Measurements from ENCODE around the gene EXTL1. TPM values are rescaled to one million over a fixed set of nuclear protein-coding genes. Genes with fewer than 3 reads are reported as not detected.

Gene EXTL1
- total RNA-seq, 1 donor from 2014 or later = 1.8 TPM

DNA sequence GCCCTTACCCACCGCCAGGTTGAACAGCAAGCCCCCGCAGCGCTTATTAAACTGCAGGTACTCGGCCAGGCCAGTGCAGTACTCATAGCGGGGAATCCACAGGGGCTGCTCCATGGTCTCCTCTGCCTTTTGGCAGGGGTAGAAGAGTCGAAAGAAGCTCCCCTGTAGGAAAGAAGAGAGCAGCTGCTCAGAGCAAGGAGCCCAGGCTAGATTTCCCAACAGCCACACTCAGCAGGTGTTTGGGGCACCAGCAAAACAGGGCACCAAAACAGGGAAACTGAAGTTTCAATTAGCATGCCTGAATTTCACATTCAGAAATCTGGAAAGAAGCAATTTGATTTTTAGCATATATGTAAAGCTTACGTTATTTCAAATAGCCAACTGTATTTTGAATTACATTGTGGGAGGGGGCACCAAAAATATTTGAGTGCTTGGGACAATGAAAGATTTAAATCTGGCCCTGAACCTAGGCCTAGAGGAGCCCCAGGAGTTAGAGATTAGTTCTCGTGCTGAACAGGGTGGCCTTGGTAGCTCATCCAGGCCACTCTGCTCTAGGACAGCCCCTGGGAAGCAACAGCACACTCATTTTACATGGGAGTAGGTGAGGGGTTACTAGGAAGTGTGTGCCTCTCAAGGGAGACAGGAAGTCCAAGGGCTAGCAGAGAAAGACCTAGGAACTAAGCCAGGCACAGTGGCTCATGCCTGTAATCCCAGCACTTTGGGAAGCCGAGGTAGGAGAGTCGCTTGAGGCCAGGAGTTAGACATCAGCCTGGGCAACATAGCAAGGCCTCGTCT is 31.9 kb upstream of the EXTL1 start:
- Mint-ChIP-seq H3K9me3 (ENCODE audit: unreplicated experiment) (no peaks in the 10 kb centered on the region), H3K4me1 (ENCODE audit: unreplicated experiment) (peaks cover 39% of the 10 kb centered on the region), H3K27ac (ENCODE audit: unreplicated experiment) (no peak overlapping the region), H3K4me3 (ENCODE audit: unreplicated experiment) (peak overlapping the region; percentile 83), H3K36me3 (ENCODE audit: low read depth, unreplicated experiment) (peaks cover 15% of the 10 kb centered on the region), H3K27me3 (ENCODE audit: unreplicated experiment) (peaks cover 6% of the 10 kb centered on the region)
- DNase-seq (ENCODE audit: low spot score) = no peak
- TF ChIP-seq, protein P1, sequence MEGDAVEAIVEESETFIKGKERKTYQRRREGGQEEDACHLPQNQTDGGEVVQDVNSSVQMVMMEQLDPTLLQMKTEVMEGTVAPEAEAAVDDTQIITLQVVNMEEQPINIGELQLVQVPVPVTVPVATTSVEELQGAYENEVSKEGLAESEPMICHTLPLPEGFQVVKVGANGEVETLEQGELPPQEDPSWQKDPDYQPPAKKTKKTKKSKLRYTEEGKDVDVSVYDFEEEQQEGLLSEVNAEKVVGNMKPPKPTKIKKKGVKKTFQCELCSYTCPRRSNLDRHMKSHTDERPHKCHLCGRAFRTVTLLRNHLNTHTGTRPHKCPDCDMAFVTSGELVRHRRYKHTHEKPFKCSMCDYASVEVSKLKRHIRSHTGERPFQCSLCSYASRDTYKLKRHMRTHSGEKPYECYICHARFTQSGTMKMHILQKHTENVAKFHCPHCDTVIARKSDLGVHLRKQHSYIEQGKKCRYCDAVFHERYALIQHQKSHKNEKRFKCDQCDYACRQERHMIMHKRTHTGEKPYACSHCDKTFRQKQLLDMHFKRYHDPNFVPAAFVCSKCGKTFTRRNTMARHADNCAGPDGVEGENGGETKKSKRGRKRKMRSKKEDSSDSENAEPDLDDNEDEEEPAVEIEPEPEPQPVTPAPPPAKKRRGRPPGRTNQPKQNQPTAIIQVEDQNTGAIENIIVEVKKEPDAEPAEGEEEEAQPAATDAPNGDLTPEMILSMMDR (IDR thresholded peaks at IDR 0.05; ENCODE audit: unreplicated experiment) = no peak

DNA sequence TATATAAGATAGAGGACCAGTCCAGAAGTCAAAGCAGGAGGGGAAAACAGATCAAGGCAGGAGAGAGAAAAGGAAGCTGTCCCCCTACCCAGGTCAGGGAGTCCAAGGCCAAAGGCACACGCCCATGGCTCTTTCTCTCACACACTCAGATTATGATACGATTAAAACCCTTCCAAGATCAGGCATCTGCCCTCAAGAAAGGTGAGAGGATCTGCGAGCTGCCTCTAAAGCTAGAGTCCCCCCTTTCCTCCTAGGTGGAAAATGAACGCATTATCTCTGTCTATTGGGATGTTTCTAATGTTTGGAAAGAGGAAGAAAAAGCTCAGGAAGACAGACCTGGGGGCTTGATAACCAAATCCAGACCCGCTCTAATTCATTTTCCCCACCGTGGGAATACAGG is 31.3 kb upstream of the EXTL1 start:
- H3K36me3 Mint-ChIP-seq (ENCODE audit: low read depth, unreplicated experiment) = peaks cover 15% of the 10 kb centered on the region
- H3K4me1 Mint-ChIP-seq (ENCODE audit: unreplicated experiment) = peaks cover 36% of the 10 kb centered on the region
- peak overlapping the region; percentile 49 for H3K27ac Mint-ChIP-seq (ENCODE audit: unreplicated experiment)
- H3K9me3 Mint-ChIP-seq (ENCODE audit: unreplicated experiment) = no peaks in the 10 kb centered on the region
- no peak for DNase-seq (ENCODE audit: low spot score)
- TF ChIP-seq, protein P1 (IDR thresholded peaks at IDR 0.05; ENCODE audit: unreplicated experiment) = no peak
- no peak overlapping the region for H3K4me3 Mint-ChIP-seq (ENCODE audit: unreplicated experiment)
- H3K27me3 Mint-ChIP-seq (ENCODE audit: unreplicated experiment) = peaks cover 6% of the 10 kb centered on the region

DNA sequence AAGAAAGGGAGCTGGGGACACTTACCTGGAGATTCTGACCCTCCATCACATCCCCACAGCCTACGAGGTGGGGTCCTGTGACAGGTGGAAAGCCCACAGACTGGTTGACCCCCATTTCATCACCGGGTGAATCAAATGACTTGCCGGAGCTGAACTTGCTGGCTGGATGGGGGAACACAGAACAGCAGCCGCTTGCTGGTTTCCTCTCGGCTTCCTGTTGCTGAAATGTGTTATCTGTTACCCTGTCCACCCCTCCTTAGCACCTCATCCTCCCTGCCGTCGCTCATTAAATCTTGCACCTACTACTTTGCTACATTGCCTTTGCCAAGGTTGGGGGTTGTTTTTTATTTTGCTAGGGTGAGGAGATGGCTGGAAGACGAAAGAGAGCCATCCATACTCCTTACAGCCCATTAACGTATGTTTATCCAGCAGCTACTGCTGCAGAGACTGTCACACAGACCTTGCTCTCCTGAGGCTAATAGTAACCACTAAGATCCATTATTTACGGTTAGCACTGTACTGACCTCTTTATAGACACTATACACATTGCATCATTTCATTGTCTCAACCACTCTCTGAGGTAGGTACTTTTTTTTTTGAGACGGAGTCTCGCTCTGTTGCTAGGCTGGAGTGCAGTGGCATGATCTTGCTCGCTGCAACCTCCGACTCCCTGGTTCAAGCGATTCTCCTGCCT is 30.7 kb upstream of the EXTL1 start:
- peaks cover 30% of the 10 kb centered on the region for H3K4me1 Mint-ChIP-seq (ENCODE audit: unreplicated experiment)
- no peaks in the 10 kb centered on the region for H3K9me3 Mint-ChIP-seq (ENCODE audit: unreplicated experiment)
- peak overlapping the region; percentile 49 for H3K27ac Mint-ChIP-seq (ENCODE audit: unreplicated experiment)
- no peak overlapping the region for H3K4me3 Mint-ChIP-seq (ENCODE audit: unreplicated experiment)
- DNase-seq (ENCODE audit: low spot score) = no peak
- H3K36me3 Mint-ChIP-seq (ENCODE audit: low read depth, unreplicated experiment) = peaks cover 10% of the 10 kb centered on the region
- TF ChIP-seq, protein P1 (IDR thresholded peaks at IDR 0.05; ENCODE audit: unreplicated experiment) = no peak
- H3K27me3 Mint-ChIP-seq (ENCODE audit: unreplicated experiment) = peaks cover 6% of the 10 kb centered on the region

DNA sequence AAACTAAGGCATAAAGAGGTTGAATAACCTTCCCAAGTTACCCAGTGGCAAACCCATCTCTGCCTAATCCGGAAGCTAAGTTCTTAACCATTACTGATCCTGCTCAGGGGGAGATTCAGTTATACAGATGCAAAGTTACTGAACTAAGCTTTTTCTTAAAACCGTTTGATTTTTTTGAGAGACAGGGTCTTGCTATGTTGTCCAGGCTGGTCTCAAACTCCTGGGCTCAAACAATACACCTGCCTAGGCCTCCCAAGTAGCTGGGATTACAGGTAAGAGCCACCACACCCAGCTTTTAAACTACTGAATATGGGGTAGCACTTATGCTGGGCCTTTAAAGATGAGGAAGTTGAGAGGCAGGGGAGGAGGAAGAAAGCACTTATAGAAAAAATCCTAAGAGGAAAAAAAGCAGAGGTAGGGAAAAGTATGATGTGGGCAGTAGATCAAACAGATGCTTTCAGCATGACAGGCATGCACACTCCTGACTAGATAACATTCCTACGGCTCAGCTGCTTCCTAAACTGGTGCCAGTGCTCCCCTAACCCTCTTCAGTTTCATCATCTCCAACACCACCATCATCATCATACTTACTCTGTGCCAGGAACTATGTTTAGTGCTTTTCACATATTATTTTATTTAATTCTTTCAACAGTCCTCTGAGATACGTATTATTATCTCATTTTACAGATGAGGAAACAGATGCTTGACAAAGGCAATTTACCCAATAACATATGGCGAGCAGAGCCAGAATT is 29.5 kb upstream of the EXTL1 start:
- H3K27me3 Mint-ChIP-seq (ENCODE audit: unreplicated experiment) = peaks cover 4% of the 10 kb centered on the region
- peaks cover 32% of the 10 kb centered on the region for H3K4me1 Mint-ChIP-seq (ENCODE audit: unreplicated experiment)
- no peak overlapping the region for H3K4me3 Mint-ChIP-seq (ENCODE audit: unreplicated experiment)

More for the DNA sequence above, 29.5 kb upstream of the EXTL1 start:
- TF ChIP-seq, protein P1 (IDR thresholded peaks at IDR 0.05; ENCODE audit: unreplicated experiment) = no peak
- peaks cover 4% of the 10 kb centered on the region for H3K36me3 Mint-ChIP-seq (ENCODE audit: low read depth, unreplicated experiment)
- DNase-seq (ENCODE audit: low spot score) = no peak
- no peaks in the 10 kb centered on the region for H3K9me3 Mint-ChIP-seq (ENCODE audit: unreplicated experiment)
- H3K27ac Mint-ChIP-seq (ENCODE audit: unreplicated experiment) = no peak overlapping the region

Measured in endothelial cell (in vitro differentiated cells).